WI38 (cell line): ENCODE measurements around the gene C22orf31.

Experiments
- H3K4me3 ChIP-seq: 2 replicates; pipeline ENCODE4 v1.5.1; 2011; ENCODE audit warnings: low read depth, mild to moderate bottlenecking, control low read depth, low read length
- TF ChIP-seq, protein P1 (sequence below): IDR thresholded peaks from 2 replicates; pipeline ENCODE4 v1.5.1; 2012; ENCODE audit warnings: low read depth, mild to moderate bottlenecking, control low read depth, low read length

C22orf31 gene

GRCh38 chr22:29061773-29062172 is at the start of gene C22orf31:
Gene C22orf31 (minus strand): TSS chr22:29061831. CDS start chr22:29061792, 39 bp downstream.
- H3K4me3 ChIP-seq, result no peak within 1 kb of the TSS
- TF ChIP-seq, protein P1, sequence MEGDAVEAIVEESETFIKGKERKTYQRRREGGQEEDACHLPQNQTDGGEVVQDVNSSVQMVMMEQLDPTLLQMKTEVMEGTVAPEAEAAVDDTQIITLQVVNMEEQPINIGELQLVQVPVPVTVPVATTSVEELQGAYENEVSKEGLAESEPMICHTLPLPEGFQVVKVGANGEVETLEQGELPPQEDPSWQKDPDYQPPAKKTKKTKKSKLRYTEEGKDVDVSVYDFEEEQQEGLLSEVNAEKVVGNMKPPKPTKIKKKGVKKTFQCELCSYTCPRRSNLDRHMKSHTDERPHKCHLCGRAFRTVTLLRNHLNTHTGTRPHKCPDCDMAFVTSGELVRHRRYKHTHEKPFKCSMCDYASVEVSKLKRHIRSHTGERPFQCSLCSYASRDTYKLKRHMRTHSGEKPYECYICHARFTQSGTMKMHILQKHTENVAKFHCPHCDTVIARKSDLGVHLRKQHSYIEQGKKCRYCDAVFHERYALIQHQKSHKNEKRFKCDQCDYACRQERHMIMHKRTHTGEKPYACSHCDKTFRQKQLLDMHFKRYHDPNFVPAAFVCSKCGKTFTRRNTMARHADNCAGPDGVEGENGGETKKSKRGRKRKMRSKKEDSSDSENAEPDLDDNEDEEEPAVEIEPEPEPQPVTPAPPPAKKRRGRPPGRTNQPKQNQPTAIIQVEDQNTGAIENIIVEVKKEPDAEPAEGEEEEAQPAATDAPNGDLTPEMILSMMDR, result no peak

DNA sequence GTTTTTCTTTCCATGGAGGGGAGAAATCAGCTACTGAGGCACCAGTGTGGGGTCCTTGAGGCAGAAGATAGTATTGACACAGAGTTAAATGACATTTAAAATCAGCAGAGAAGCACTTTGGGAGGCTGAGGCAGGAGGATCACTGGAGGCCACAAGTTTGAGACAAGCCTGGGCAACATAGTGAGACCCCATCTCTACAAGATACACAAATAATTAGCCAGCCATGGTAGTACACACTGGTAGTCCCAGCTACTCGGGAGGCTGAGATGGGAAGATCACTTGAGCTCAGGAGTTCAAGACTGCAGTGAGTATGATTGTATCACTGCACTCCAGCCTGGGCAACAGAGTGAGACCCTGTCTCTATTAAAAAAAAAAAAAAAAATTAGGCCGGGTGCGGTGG is 49.3 kb upstream of the C22orf31 start:
- no peak overlapping the region for H3K4me3 ChIP-seq
- TF ChIP-seq, protein P1, result no peak

GRCh38 chr22:29109822-29110221 is 48.2 kb upstream of the C22orf31 start:
- H3K4me3 ChIP-seq, result no peak overlapping the region
- TF ChIP-seq, protein P1, result no peak

- TF ChIP-seq, protein P1, result no peak
- H3K4me3 ChIP-seq, result no peak overlapping the region
These were observed 46.5 kb upstream of the C22orf31 start for GRCh38 chr22:29108137-29108536.

- H3K4me3 ChIP-seq, result no peak overlapping the region
- TF ChIP-seq, protein P1, result no peak
These were observed 45.2 kb upstream of the C22orf31 start for GRCh38 chr22:29106839-29107238.

- no peak overlapping the region for H3K4me3 ChIP-seq
- TF ChIP-seq, protein P1, result no peak
These were observed 43.8 kb upstream of the C22orf31 start for GRCh38 chr22:29105468-29105867.

- no peak overlapping the region for H3K4me3 ChIP-seq
- TF ChIP-seq, protein P1, result no peak
These were observed 41.5 kb upstream of the C22orf31 start for GRCh38 chr22:29103121-29103520.
